Endothelial cell of umbilical vein (primary cell): ENCODE data around the gene CARD11. TPM values are rescaled to one million over a fixed set of nuclear protein-coding genes. Genes with fewer than 3 reads are reported as not detected.

Experiments
- BruUV-seq: library from RNA; stranded (reverse); fragments of 400-500 nt; replicated peaks from 2 replicates; lab custom pipeline; 2021; lab: Mats Ljungman, UMichigan
- CTCF ChIA-PET: fragments of 300-600, 350-600 bp; sonication (Branson Sonifier 250); formaldehyde crosslinking; loops from one replicate; lab custom pipeline; 2021; ENCODE audit warnings: antibody characterized with exemption, inconsistent platforms; lab: Charles Lee
- POLR2A ChIA-PET: fragments of 300-600, 350-600 bp; sonication (Branson Sonifier 250); formaldehyde crosslinking; loops from one replicate; lab custom pipeline; 2021; ENCODE audit warnings: antibody characterized with exemption, inconsistent platforms; lab: Charles Lee
- DNase-seq: peaks from one replicate; pipeline ENCODE4 v3.0.0-alpha.2; 2011; ENCODE audit warnings: low read depth, low spot score
- FAIRE-seq: peaks from 2 replicates; lab custom pipeline; 2011; peaks lifted over from hg19 to GRCh38; lab: Jason Lieb, UNC
- H2AFZ ChIP-seq: 2 replicates; pipeline ENCODE4 v1.6.0; 2012; ENCODE audit warnings: low read depth, low read length, control low read depth, inconsistent platforms
- H3K27ac ChIP-seq: 2 replicates; pipeline ENCODE4 v1.5.1; 2011; ENCODE audit warnings: low read depth, mild to moderate bottlenecking, control low read depth, low read length, moderate library complexity; ENCODE audit not compliant: insufficient read depth
- H3K27me3 ChIP-seq, 2 experiments: 2 replicates each; pipeline versions ENCODE4 v1.6.0 to v1.6.1; 2011; ENCODE audit warnings: low read length in 2 of 2, mixed read lengths in 1 of 2; ENCODE audit not compliant: control insufficient read depth in 2 of 2, insufficient read depth in 2 of 2
- H3K36me3 ChIP-seq, 2 experiments: 2 replicates in 1 of 2; 3 replicates in 1 of 2; pipeline ENCODE4 v1.5.1; 2011; ENCODE audit warnings: low read length in 2 of 2, mild to moderate bottlenecking in 1 of 2, moderate library complexity in 1 of 2; ENCODE audit not compliant: control insufficient read depth in 2 of 2, insufficient read depth in 2 of 2; ENCODE audit errors: extremely low read depth in 1 of 2
- H3K4me1 ChIP-seq: 3 replicates; pipeline ENCODE4 v1.5.1; 2011; ENCODE audit warnings: mild to moderate bottlenecking, low read length; ENCODE audit not compliant: control insufficient read depth, insufficient read depth; ENCODE audit errors: extremely low read depth
- H3K4me2 ChIP-seq: 2 replicates; pipeline ENCODE4 v1.6.1; 2011; ENCODE audit warnings: low read length, control low read depth, mixed read lengths; ENCODE audit not compliant: insufficient read depth
- H3K4me3 ChIP-seq, 3 experiments: fragments of 200-600 bp in 1 of 3; sonication (generic), shearing (Covaris generic) in 1 of 3; replicated peaks in 1 of 3; 2 replicates each; pipeline ENCODE4 v1.5.1; 2011 to 2016; ENCODE audit warnings: control low read depth in 3 of 3, low read length in 3 of 3, mild to moderate bottlenecking in 2 of 3, inconsistent platforms in 1 of 3, low read depth in 1 of 3, moderate library complexity in 1 of 3; ENCODE audit not compliant: insufficient read depth in 1 of 3
- H3K79me2 ChIP-seq: 2 replicates; pipeline ENCODE4 v1.6.0; 2012; ENCODE audit warnings: low read length, inconsistent platforms; ENCODE audit not compliant: control insufficient read depth, insufficient read depth
- H3K9ac ChIP-seq: replicated peaks from 2 replicates; pipeline ENCODE3; 2011; ENCODE audit warnings: low read length, control low read depth; ENCODE audit not compliant: insufficient read depth; ENCODE audit errors: extremely low read depth
- H3K9me1 ChIP-seq: replicated peaks from 3 replicates; pipeline ENCODE4 v1.6.0; 2011; ENCODE audit warnings: mild to moderate bottlenecking, low read length; ENCODE audit not compliant: control insufficient read depth, insufficient read depth; ENCODE audit errors: extremely low read depth
- H3K9me3 ChIP-seq: replicated peaks from 2 replicates; pipeline ENCODE4 v1.5.1; 2012; ENCODE audit warnings: low read length, inconsistent platforms; ENCODE audit not compliant: control insufficient read depth, insufficient read depth
- H4K20me1 ChIP-seq: replicated peaks from 2 replicates; pipeline ENCODE3; 2011; ENCODE audit warnings: mild to moderate bottlenecking, low read length; ENCODE audit not compliant: control insufficient read depth, insufficient read depth; ENCODE audit errors: extremely low read depth
- EZH2 ChIP-seq: IDR thresholded peaks from 2 replicates; pipeline ENCODE4 v1.6.1; 2012; ENCODE audit warnings: borderline replicate concordance, low read depth, mild to moderate bottlenecking, moderate library complexity, low read length, inconsistent platforms; ENCODE audit not compliant: severe bottlenecking
- FOS ChIP-seq: IDR thresholded peaks from 2 replicates; pipeline ENCODE4 v1.6.1; 2011; ENCODE audit warnings: mild to moderate bottlenecking, low read length, moderate library complexity, borderline replicate concordance; ENCODE audit not compliant: insufficient read depth
- GATA2 ChIP-seq: IDR thresholded peaks from 2 replicates; pipeline ENCODE4 v1.7.0; 2011; ENCODE audit warnings: low read depth, mild to moderate bottlenecking, moderate library complexity, mixed read lengths, low read length; ENCODE audit not compliant: insufficient read length, insufficient read depth
- JUN ChIP-seq: IDR thresholded peaks from 2 replicates; pipeline ENCODE4 v1.6.1; 2011; ENCODE audit warnings: borderline replicate concordance, low read depth; ENCODE audit not compliant: insufficient read length, insufficient read depth
- MYC ChIP-seq: IDR thresholded peaks from one replicate; pipeline ENCODE4 v1.6.1; 2011; ENCODE audit warnings: mild to moderate bottlenecking, low read depth, low read length
- POLR2A ChIP-seq: IDR thresholded peaks from 2 replicates; pipeline ENCODE4 v1.6.1; 2012; ENCODE audit warnings: low read depth, mild to moderate bottlenecking, control low read depth, low read length
- POLR2AphosphoS5 ChIP-seq: IDR thresholded peaks from 2 replicates; pipeline ENCODE4 v1.6.1; 2012; ENCODE audit warnings: low read depth, mild to moderate bottlenecking, control low read depth, low read length, moderate library complexity; ENCODE audit not compliant: insufficient read depth
- dilution Hi-C: fragments of 300-500 bp; cut with MboI; formaldehyde crosslinking; loops from one replicate; pipeline ENCODE4 v1.15.0; 2019; ENCODE audit warnings: low sequenced_read_pairs; ENCODE audit not compliant: extremely low pct_ligation_motif_present
- intact Hi-C: fragments of 100-400 bp; cut with micrococcal nuclease; formaldehyde crosslinking; loops from one replicate; pipeline ENCODE4 v1.10.0; 2022
- polyA plus RNA-seq, 4 experiments: library from polyadenylated mRNA; depleted of rRNA in 3 of 4; stranded (reverse) in 3 of 4; unstranded in 1 of 4; fragments of >200 nt; gene quantifications; 2 replicates each; pipeline versions ENCODE4 v1.2.1 to v1.2.3, GENCODE V29; 2011 to 2012; ENCODE audit warnings: missing spikeins in 1 of 4
- total RNA-seq: library from RNA; stranded (reverse); gene quantifications from 2 replicates; pipeline ENCODE4 v1.2.3, GENCODE V29; 2021
- TF ChIP-seq, protein P1 (sequence below): IDR thresholded peaks from 2 replicates; pipeline ENCODE4 v1.6.1; 2011; ENCODE audit not compliant: insufficient read depth, insufficient read length
- TF ChIP-seq, protein P2 (sequence below), 2 donors: IDR thresholded peaks; 1 replicate in 1 of 2; 2 replicates in 1 of 2; pipeline ENCODE4 v1.5.1; 2011; ENCODE audit warnings: low read length in 2 of 2, mild to moderate bottlenecking in 2 of 2, moderate library complexity in 2 of 2, control low read depth in 1 of 2, inconsistent platforms in 1 of 2, low read depth in 1 of 2; ENCODE audit not compliant: insufficient read depth in 1 of 2; ENCODE audit errors: extremely low read depth in 1 of 2

CARD11 gene
- total and polyA plus RNA-seq, 2 donors (not counting 3 experiments of a cell fraction or from before 2014, with no cell fraction given) = 20.4 to 41.8 TPM

DNA sequence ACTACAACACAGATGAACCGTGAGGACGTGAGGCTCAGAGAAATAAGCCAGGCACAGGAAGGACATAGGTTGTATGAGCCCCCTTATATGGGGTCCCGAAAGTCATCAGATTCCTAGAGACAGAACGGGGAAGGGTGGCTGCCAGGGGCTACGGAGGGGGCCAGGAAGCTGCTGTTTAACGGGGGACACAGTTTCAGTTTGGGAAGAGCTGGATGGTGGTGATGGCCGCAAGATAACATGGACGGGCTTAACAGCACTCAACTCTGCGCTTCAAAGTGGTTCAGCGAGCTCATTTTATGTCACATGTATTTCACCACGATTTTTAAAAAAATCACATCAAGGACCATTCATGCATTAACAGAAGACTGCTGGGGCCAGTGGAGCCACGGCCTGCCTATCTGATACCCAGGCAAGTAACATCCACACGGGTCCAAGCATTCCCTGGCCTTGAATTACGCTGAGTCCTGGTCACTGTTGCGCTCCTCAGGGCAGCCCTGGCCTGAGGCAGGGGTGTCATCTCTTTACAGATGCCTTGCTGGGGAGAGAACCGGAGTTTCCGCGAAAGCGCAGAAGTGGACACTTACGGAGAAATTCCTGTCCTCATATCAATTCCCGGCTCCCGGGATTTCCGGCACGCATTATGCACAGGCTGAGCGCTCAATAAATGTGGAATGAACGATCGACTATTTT, 1.5 kb downstream of the CARD11 start:
- TF ChIP-seq JUN = no peak
- TF ChIP-seq POLR2AphosphoS5 = no peak
- no peak for TF ChIP-seq MYC
- TF ChIP-seq EZH2 = no peak
- TF ChIP-seq, protein P1, sequence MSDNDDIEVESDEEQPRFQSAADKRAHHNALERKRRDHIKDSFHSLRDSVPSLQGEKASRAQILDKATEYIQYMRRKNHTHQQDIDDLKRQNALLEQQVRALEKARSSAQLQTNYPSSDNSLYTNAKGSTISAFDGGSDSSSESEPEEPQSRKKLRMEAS = no peak
- TF ChIP-seq FOS = no peak
- TF ChIP-seq GATA2 = no peak
- TF ChIP-seq, protein P2, sequence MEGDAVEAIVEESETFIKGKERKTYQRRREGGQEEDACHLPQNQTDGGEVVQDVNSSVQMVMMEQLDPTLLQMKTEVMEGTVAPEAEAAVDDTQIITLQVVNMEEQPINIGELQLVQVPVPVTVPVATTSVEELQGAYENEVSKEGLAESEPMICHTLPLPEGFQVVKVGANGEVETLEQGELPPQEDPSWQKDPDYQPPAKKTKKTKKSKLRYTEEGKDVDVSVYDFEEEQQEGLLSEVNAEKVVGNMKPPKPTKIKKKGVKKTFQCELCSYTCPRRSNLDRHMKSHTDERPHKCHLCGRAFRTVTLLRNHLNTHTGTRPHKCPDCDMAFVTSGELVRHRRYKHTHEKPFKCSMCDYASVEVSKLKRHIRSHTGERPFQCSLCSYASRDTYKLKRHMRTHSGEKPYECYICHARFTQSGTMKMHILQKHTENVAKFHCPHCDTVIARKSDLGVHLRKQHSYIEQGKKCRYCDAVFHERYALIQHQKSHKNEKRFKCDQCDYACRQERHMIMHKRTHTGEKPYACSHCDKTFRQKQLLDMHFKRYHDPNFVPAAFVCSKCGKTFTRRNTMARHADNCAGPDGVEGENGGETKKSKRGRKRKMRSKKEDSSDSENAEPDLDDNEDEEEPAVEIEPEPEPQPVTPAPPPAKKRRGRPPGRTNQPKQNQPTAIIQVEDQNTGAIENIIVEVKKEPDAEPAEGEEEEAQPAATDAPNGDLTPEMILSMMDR (IDR thresholded peaks at IDR 0.05; ENCODE audit: extremely low read depth in 1 of 2, insufficient read depth in 1 of 2, low read depth in 1 of 2, low read length in 2 of 2) = no peak
- no peak for TF ChIP-seq POLR2A
- H2AFZ ChIP-seq = no peak overlapping the region
- no peaks in the 10 kb centered on the region for H3K9me3 ChIP-seq
- POLR2A ChIA-PET = no interaction called here
- FAIRE-seq = peak; percentile 40
- DNase-seq = no peak
- H3K79me2 ChIP-seq = peaks cover 27% of the 10 kb centered on the region
- intact Hi-C loops (loop anchor here (2.0 kb wide), 1 partner anchor 13 kb away; no protein-coding TSS in a partner anchor), dilution Hi-C loops (no loop called here)
- H3K27me3 ChIP-seq = no peaks in the 10 kb centered on the region
- TSS peak; percentile 46 for BruUV-seq
- no peaks in the 10 kb centered on the region for H3K36me3 ChIP-seq
- H3K9ac ChIP-seq = no peak overlapping the region
- H3K4me2 ChIP-seq = no peak overlapping the region
- no peaks in the 10 kb centered on the region for H4K20me1 ChIP-seq
- no peaks in the 10 kb centered on the region for H3K9me1 ChIP-seq
- CTCF ChIA-PET = interaction anchor here (1.5 kb wide), 1 partner anchor 14 kb away, joined by 5 read pairs; no protein-coding TSS in a partner anchor
- H3K4me1 ChIP-seq = peaks cover 3% of the 10 kb centered on the region
- no peak overlapping the region for H3K27ac ChIP-seq
- no peak overlapping the region for H3K4me3 ChIP-seq
